GM21825 (cell line): ENCODE data around the gene C1orf35.
"Not testable (repeated sequence)": the region's sequence is repeated elsewhere in the genome, so short reads cannot be mapped to it uniquely, and the experiment has no call there.

Experiments
- ATAC-seq: cut with Tn5 transposase; IDR thresholded peaks from one replicate; pipeline ENCODE4 v1.9.1; 2021; ENCODE audit warnings: mild to moderate bottlenecking, moderate library complexity; ENCODE audit not compliant: unreplicated experiment

C1orf35 gene

DNA sequence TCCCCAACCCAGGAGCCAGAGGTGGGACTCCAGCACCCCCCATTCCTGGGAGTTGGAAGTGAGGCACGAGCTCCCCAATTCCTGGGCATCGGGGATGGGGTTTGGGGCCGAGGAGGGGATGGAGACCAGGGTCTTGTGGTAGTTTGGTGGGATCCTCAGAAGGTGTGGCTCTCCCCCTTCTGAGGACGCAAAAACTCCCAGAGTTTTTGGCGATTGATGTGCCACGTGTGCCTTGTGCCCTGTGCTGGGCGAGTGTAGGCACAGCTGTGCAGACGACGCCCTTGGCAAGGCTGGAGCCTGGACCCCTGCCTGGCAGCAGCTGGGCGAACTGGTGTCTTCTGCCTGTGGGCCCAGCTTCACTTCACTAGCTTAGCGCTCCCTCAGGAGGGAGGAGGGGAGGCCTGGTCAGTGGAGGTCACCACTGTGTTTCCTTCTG is 39.6 kb upstream of the C1orf35 start:
- no peak for ATAC-seq

DNA sequence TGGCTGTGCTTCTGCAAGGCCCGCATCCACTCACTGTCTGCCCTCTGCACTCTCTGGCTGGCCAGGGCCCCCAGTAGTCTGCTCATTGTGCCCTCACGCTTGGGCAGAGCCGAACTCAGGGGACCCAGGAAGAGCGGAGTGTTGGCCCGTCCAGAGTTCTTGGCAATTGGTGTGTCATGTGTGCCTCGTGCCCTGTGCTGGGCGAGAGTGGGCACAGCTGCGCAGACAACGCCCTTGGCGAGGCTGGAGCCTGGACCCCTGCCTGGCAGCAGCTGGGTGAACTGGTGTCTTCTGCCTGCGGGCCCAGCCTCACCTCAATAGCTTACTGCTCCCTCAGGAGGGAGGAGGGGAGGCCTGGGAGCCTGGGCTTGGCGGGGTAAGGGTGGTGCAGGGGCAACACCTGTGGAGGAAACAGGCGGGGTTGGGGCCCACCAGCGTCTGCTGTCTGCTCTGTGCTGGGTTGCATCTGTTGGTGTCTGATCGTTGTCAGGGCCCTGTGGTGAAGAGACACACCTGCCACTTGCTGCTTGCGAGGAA is 39.1 kb upstream of the C1orf35 start:
- ATAC-seq: no peak

DNA sequence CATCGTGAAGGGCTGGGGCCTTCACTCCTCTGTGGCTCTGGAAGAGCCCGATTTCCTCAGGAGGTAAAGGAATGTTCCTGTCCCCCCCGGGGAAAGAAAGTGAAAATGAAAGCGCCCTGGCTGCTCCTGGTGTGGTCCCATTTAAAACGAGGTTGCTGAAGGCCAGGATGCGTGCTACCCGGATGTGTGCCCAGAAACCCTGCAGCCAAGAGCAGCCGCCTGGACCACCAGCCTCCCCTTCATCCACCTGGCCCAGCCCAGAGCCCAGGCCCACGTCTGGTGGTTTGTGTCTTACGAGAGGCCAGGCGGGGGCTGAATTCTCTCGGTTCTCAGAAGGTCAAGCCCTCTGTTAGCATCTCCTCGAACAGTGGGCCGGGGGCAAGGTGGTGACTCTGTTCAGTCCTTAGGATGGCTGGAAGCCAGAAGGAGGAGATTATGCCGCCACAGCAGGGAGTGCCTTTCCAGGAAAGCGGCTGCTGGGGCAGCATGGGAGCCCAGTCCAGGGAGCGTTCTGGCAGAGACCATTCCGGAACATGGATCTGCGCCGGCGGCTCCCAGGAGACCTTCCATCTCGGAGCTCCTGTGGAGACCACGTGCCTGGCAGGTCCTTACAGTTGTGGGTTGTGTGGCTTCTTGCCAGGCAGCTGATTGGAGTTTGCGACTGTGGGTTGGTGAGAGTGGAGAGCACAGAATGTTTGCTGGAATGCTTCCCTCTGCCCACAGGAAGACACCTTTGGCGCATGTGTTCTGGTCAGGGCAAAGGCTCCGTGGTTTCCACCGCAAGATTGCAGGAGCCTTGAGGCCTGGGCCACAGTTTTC is 38.3 kb upstream of the C1orf35 start:
- ATAC-seq: no peak

DNA sequence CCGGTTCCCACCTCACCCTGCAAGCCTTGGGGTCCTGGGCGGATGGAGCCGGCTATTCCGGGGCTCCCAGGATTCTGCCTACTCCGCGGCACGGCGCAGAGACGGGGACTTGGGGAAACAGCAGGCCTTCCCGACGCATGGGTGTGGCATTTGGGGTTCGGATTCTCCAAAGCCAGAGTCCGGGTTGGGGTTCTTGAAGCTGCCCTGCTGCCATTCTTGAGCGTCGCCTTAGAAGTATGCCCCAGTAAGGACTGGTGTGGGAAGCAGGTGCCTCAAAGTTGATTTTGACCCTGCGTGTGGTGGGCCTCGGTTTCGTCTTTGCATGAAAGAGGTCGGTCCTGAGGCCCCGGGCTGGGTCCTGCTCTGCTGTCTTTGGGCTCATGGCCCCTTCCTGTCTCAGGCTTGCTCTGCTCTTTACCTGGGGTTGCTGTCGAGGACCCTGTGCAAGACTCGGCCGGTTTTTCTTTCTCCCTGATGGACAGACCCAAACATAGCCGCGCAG is 37.6 kb upstream of the C1orf35 start:
- no peak for ATAC-seq

DNA sequence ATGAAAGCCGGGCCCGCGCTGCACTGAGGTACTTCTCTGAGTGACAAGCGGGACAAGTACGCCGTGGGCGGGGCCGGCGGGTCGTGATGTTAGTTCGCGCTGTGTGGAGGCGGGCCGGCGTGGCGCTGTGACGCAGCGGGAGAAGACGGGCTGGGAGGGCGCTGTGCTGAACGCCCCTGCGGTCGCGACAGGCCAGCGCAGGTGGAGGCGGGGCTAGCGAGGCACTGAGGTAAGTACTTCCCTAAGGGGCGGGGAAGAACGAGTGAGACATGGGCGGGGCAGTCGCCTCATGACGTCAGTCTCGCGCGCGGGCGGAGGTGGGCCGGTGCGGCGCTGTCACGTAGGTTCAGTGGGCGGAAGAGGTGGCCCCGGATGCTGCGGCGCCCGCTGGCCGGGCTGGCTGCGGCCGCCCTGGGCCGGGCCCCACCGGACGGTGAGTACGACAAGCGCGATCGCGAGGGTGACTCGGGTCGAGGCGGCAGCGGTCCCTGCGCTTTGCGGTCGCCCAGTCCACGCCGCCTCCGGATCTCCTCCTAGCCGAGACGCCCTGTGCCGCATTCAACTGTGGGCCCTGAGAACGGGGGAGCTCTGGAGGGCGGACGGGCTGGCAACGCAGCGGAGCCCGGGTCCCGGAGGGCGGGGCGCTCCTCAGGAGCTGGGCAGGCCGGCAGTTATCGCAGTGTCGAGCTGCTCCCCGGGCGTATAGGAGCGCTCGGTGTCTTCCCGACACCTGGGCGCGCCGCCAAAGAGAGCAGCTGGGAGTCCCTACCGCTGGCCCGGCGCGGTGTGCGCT is 37.0 kb upstream of the C1orf35 start, which contains the start of gene GUK1:
Gene GUK1, plus strand, starts transcription at position 349 of the 793 bp plus-strand sequence. Its CDS starts 24 bp downstream, at position 373.
- ATAC-seq: peak; percentile 89

DNA sequence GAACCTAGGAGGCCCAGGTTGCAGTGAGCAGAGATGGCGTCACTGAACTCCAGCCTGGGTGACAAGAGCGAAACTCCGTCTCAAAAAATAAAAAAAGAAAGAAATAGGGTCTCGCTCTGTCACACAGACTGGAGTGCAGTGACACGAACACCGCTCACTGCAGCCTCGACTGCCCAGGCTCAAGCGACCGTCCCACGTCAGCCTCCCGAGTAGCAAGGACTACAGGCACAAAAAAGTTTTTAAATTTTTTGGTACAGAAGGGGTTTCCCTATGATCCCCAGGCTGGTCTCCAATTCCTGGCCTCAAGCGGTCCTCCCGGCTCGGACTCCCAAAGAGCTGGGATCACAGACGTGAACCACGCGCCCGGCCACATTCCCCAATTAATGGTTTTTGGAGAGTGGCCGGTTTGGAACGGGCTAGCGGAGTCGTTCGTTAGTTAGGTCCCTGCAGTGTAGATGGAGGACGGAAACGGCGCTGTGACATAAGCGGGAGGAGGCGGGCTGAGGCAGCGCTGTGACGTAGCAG is 36.3 kb upstream of the C1orf35 start:
- ATAC-seq: no peak

DNA sequence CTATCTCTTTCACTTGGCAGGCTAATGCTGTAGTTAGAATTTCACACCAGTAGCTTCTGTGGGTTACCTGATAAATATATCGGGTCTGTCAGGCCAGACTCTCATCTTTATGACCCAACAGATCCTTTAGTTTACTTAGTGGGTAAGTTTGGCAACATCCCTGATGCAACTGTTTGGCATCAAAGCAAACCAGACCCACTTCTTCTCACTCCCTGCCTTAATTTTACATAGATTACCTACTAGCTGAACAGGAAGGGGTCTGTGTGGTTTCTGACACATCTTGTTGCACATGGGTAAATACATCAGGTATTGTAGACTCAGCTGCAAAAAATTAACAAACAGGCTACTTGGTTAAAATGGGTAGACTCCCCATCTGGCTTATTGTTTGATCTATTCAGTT is 33.8 kb upstream of the C1orf35 start:
- no peak for ATAC-seq

DNA sequence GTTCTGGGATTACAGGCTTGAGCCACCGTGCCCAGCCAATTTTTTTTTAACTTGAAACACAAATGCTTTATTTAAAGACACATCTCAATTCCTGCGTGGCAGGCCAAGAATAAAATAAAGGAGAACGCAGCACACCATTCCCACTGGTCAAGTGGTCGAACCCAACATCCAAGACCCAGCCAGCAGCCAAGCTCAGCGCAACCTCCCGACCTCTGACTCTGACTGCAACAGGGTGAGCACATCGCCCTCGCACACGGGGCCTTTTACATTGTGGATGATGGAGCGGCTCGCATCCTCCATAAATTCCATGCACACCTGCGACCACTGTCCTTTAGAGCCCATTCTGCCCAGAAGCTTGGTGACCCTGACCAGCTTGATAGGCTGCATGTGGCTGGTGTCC is 31.5 kb upstream of the C1orf35 start:
- no peak for ATAC-seq

DNA sequence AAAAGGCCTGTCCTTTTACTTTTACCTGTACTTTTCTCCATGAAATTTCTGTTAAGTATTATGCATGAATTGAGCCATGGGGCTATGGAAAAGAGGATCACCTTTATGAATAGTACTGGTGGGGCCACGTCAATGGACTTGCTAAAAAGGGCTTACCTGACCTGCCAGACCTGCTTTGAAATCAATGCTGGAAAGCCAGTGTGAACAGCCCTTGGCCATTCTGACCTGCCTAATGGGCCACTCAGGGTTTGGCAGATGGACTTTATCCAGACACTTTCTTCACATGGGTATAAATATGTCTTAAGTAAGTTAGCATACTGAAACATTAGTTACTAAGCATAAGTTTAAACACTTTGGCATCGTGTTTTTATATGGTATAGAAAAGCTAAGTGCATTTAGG is 28.6 kb upstream of the C1orf35 start:
- no peak for ATAC-seq

DNA sequence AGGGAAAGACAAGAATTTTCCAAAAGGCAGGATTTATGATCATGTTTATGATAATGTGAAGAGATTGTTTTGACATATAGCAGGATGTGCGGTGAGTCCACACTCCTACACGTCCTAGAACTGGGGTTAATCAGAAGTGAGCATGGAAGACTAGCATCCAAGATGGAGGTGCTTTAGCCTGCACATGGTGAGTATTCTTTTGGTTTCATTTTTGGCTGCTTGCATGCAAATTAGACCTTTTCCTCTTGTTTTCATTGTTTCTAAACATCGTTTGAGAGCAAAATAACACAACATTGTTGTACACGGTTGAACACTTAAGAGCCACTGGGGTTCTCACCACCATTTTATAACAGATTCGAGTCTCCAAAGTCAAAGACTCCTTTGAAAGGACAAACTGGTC is 22.1 kb upstream of the C1orf35 start:
- no peak for ATAC-seq

DNA sequence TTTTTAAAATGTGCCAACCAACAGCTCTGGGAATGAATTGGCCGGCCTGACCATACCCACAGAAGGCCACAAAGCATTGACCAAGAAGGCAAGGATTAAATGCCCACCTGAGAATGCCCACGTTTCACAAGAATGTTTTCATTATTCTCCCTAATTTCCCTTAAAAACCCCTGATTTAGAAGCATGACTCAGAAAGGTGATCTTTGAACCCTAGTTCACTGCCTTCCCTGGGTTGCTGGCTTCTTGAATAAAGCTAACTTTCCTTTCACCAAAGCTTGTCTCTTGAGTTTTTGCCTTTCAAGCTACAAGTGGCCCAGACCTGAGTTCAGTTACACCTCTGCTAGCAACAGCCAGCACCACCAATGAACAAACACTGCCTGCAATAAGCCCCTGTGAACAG is 20.4 kb upstream of the C1orf35 start:
- no peak for ATAC-seq

DNA sequence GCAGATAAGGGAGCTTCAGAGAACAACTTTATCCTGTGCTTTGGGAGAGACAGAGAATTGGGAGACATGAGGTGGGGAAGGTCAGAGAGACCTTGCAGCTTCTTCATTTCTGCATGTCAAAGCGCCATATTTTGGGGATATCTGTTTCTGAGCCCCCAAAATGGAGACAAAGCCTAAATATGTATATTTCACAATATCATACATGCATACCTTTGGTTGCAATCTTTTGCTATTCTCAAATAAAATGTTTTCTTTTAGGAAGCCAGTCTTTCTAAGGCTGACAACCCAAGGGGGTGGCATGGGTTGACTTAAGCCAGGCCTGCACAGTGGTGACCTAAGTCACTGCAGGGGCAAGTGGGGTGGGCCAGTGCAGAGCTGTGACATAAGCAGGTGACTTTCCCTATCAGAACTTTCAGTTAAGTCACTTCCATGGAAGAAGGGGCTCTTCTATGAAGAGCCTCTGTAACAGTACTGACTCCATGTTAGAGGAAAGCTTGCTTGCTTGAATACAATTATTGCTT is 19.9 kb upstream of the C1orf35 start:
- no peak for ATAC-seq

DNA sequence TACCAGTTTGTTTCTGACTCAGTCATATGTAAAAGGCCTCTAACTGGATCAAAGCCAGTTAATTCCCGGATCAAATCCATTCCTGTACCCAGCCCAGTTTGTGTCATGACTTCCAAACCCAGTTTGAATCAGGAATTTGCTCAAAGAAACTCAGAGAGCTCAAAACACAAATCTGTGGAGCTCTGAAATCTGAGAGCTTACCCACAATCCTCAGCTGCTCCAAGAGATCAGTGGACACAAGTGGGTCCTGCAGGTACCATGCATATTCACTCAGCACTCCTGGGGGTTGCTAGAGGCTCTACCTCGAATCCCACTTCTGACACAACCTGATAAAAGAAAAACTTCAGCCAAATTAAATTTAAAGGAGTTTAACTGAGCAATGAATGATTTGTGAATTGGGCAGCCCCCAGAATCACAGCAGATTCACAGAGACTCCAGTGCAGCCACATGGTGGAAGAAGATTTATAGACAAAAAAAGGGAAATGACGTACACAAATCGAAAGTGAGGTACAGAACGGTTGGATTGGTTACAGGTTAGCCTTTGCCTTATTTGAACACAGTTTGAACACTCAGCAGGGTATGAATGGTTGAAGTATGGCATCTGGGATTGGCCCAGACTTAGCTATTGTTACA is 17.8 kb upstream of the C1orf35 start:
- no peak for ATAC-seq

DNA sequence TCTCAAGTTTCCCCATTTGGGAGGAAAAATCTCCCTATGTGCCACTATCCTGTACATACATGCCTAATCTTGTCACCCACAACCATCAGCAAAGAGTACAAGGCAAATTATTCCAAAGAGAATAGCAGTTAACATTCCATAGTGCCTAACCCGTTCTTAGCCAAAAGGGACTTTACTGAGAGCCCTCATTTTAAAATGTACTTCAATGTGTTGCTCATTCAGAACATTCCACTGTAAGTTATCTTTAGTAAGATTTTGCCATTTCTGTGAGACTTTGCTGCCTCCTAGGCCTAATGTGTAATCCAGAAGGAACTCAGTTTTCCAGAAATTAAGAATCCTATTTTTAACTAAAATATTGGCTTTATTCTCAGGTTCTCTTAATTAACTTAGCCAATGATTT is 17.2 kb upstream of the C1orf35 start:
- ATAC-seq: no peak

DNA sequence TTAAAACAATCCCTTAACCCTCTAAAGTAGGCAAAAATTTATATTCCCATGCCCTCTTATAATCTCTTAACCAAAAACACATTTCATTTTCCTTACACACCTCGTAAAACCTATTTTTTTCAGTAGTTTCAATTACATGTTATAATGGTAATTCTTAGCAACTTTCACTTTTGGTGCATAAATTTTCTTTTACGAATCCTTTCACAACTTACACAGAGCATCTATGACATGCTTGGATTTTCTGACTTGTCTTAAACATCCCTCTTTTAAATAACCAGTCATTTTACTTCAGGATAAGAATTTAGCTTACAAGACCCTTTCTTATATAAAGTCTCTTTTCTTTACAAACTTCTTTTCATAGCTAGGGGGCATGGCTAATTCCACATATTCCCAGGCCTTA is 14.9 kb upstream of the C1orf35 start:
- no peak for ATAC-seq

DNA sequence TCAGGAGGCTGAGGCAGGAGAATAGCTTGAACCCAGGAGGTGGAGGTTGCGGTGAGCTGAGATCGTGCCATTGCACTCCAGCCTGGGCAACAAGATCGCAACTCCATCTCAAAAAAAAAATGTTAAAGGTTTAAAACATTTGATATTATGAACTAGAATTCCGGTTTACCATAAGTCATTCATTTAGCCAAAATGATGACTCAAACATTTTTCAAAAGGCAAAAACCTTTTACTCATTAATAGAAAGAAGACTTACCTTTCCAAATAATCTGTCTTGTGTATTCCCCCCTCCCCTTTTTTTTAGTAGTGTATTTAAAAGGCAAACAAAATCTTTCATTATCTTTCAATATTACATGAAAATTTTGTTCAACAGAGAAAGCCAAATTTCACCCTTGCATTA is 14.2 kb upstream of the C1orf35 start:
- no peak for ATAC-seq

DNA sequence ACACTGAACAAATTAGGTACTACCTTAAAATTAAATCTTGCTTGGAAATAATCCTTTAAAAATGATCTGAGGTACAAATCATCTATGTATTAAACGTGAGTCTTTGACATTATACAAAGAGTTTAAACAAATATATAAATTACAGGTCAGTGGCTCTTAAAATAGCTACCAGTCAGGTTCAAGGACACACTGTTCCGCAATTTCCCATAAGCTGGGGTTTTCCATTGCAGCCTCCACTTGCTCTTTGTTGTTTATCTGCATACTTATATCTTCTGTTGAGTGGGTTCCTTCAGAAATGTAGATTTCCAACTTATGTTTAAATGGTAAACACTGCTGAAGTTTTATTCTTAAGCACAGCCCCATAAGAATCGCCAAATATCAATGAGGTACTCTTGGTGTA is 11.7 kb upstream of the C1orf35 start:
- ATAC-seq: no peak

DNA sequence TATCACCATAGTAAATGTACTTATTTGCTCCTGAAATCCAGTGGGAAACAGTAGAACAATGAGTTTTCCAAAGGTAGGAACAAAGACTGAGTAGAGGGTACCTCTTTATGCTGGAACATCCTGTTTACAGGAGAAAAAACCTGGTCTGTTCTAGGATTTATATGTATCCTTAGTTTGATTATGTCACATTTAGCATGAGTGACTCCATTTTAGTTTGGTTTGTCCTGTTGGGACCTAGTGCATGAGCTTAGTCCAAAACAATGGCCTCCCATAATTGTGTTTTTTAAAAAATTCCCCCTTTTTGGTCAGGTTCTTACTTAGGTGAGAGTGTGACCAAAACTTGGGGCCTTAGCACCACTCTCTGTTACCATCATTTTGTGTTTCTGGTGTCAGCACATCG is 9.5 kb upstream of the C1orf35 start:
- ATAC-seq: no peak

DNA sequence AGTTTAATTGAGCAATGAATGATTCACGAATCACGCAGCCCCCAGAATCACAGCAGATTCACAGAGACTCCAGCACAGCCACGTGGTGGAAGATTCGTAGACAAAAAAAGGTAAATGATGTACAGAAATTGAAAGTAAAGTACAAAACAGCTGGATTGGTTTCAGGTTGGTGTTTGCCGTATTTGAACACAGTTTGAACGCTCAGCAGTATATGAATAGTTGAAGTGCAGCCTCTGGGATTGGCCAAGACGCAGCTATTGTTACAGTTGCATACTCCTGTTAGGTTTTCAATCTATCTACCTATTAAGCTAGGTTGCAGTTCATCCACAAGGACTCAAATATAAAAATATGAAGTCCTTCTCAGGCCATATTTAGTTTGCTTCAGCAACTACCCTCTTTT is 9.0 kb upstream of the C1orf35 start:
- ATAC-seq: no peak

DNA sequence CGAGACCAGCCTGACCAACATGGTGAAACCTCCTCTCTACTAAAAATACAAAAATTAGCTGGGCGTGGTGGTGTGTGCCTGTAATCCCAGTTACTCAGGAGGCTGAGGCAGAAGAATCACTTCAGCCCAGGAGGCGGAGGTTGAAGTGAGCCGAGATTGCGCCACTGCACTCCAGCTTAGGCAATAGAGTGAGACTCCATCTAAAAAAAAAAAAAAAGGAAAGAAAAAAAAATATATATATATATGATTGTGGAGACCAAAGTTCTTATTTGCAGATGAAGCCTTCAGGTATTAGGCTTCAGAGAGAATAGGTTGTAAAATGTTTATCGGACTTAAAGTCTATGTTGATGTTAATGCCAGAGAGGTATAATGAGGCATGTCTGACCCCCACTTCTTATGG is 8.2 kb upstream of the C1orf35 start:
- ATAC-seq: not testable (repeated sequence)

DNA sequence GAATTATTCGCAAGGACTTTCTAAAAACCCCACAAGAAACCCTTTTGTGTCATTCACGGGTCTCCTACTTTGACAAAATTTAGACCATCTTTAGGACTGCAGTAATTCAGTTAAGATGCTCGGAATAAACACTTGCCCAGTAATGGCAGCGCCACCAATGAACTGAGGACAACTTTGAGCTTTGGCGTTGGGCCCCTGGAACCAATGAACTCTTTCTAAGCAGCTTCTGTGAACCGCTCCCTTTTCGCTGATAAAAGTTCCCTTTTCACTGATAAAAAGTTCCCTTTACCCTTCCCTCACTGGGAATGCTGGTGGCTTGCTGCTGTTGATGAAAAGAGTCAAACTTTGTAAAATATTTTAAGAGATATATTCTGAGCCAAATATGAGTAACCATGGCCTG is 7.4 kb upstream of the C1orf35 start:
- no peak for ATAC-seq
